Mesendoderm (in vitro differentiated cells): Measurements from ENCODE around the gene APBB2.

Experiments
- DNase-seq: peaks from one replicate; pipeline ENCODE4 v3.0.0; 2013
- H2AK5ac ChIP-seq: 2 replicates; pipeline ENCODE4 v1.6.1; 2013; ENCODE audit warnings: low read length, inconsistent platforms
- H2BK120ac ChIP-seq: 2 replicates; pipeline ENCODE4 v1.6.1; 2013; ENCODE audit warnings: low read depth, mild to moderate bottlenecking, low read length, moderate library complexity, mixed read lengths
- H2BK15ac ChIP-seq: replicated peaks from 2 replicates; pipeline ENCODE4 v1.6.1; 2013; ENCODE audit warnings: low read depth, mild to moderate bottlenecking, moderate library complexity
- H2BK5ac ChIP-seq: 2 replicates; pipeline ENCODE4 v1.6.1; 2013; ENCODE audit warnings: low read length, inconsistent platforms
- H3K18ac ChIP-seq: 2 replicates; pipeline ENCODE4 v1.6.1; 2013; ENCODE audit warnings: mild to moderate bottlenecking, low read length, mixed read lengths
- H3K23ac ChIP-seq: one replicate; pipeline ENCODE4 v1.6.1; 2013; ENCODE audit warnings: low read length
- H3K27ac ChIP-seq: 2 replicates; pipeline ENCODE4 v1.5.1; 2013; ENCODE audit warnings: low read depth, mild to moderate bottlenecking, inconsistent platforms, low read length, moderate library complexity
- H3K27me3 ChIP-seq: 2 replicates; pipeline ENCODE4 v1.6.1; 2013; ENCODE audit warnings: low read length, control low read depth, mild to moderate bottlenecking, inconsistent platforms; ENCODE audit not compliant: insufficient read depth, poor library complexity
- H3K36me3 ChIP-seq: 2 replicates; pipeline ENCODE4 v1.6.1; 2013; ENCODE audit warnings: low read length, inconsistent platforms; ENCODE audit not compliant: control insufficient read depth, insufficient read depth
- H3K4ac ChIP-seq: one replicate; pipeline ENCODE4 v1.6.1; 2013; ENCODE audit warnings: low read depth, mild to moderate bottlenecking, low read length, moderate library complexity
- H3K4me1 ChIP-seq: 2 replicates; pipeline ENCODE4 v1.6.1; 2013; ENCODE audit warnings: low read depth, low read length, inconsistent platforms; ENCODE audit not compliant: control insufficient read depth
- H3K4me2 ChIP-seq: 2 replicates; pipeline ENCODE4 v1.6.1; 2013; ENCODE audit warnings: low read length
- H3K4me3 ChIP-seq: 2 replicates; pipeline ENCODE4 v1.5.1; 2013; ENCODE audit warnings: mild to moderate bottlenecking, low read length
- H3K56ac ChIP-seq: one replicate; pipeline ENCODE4 v1.6.1; 2013; ENCODE audit warnings: low read length
- H3K79me1 ChIP-seq: 2 replicates; pipeline ENCODE4 v1.6.1; 2013; ENCODE audit warnings: low read length, inconsistent platforms
- H3K79me2 ChIP-seq: 2 replicates; pipeline ENCODE4 v1.6.1; 2013; ENCODE audit warnings: mild to moderate bottlenecking, low read length; ENCODE audit not compliant: control insufficient read depth, insufficient read depth
- H3K9ac ChIP-seq: 2 replicates; pipeline ENCODE4 v1.6.1; 2013; ENCODE audit warnings: low read length, inconsistent platforms
- H4K5ac ChIP-seq: one replicate; pipeline ENCODE4 v1.6.1; 2013; ENCODE audit warnings: low read length
- H4K8ac ChIP-seq: one replicate; pipeline ENCODE4 v1.6.1; 2013; ENCODE audit warnings: low read depth, mild to moderate bottlenecking, control low read depth, low read length, moderate library complexity
- WGBS: extraction: QIAGEN DNeasy Blood & Tissue Kit; methylation state at CpG from one replicate; pipeline ENCODE4 v1.1.7; 2013; ENCODE audit warnings: low lambda C conversion rate, missing lambda C conversion rate; ENCODE audit not compliant: insufficient coverage; ENCODE audit errors: extremely low coverage; 5-methylcytosine and 5-hydroxymethylcytosine counted together

APBB2 gene

DNA sequence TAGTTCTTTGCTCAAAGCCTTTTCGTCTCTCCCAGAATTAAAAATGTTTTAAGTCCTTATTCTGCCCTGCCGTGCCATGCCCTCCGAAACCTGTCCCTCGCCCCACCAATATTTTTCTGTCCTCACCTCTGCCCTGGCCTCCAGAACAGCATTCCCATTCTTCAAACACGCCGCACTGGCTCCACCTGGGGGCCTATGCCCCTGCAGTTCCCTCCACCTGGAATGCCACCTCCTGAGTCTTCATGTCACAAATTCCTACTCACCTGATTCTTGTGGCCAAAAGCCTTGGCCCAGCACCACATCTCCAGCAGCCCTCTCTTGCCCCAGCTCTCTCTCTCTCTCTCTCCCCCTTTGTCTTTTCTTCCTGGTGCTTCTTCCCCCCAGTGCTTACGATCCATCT, 91.6 kb downstream of the APBB2 start:
- H2AK5ac ChIP-seq, result no peak overlapping the region
- no peak overlapping the region for H3K27ac ChIP-seq
- H4K8ac ChIP-seq, result no peak overlapping the region
- H3K27me3 ChIP-seq, result no peaks in the 10 kb centered on the region
- H2BK5ac ChIP-seq, result no peak overlapping the region
- no peak overlapping the region for H3K4me2 ChIP-seq
- H3K36me3 ChIP-seq, result no peaks in the 10 kb centered on the region
- peaks cover 2% of the 10 kb centered on the region for H3K4me1 ChIP-seq
- no peak overlapping the region for H2BK120ac ChIP-seq
- H3K18ac ChIP-seq, result no peak overlapping the region
- WGBS, result no CpG with 5 or more reads among the region's 7 CpGs
- no peak overlapping the region for H2BK15ac ChIP-seq
- peak; percentile 75 for DNase-seq
- no peak overlapping the region for H3K9ac ChIP-seq
- H3K23ac ChIP-seq, result no peak overlapping the region
- H3K79me2 ChIP-seq, result no peaks in the 10 kb centered on the region
- no peak overlapping the region for H3K4ac ChIP-seq
- no peak overlapping the region for H3K4me3 ChIP-seq
- H3K79me1 ChIP-seq, result no peaks in the 10 kb centered on the region
- no peak overlapping the region for H4K5ac ChIP-seq
- H3K56ac ChIP-seq, result no peak overlapping the region

- Histone ChIP-seq H3K4ac (no peak overlapping the region), H3K36me3 (no peaks in the 10 kb centered on the region), H3K79me2 (no peaks in the 10 kb centered on the region), H2AK5ac (no peak overlapping the region), H3K23ac (no peak overlapping the region), H2BK120ac (no peak overlapping the region), H3K27me3 (no peaks in the 10 kb centered on the region), H3K4me2 (no peak overlapping the region), H4K8ac (no peak overlapping the region), H3K79me1 (no peaks in the 10 kb centered on the region), H3K56ac (no peak overlapping the region), H3K4me1 (peaks cover 2% of the 10 kb centered on the region), H2BK5ac (no peak overlapping the region), H3K18ac (no peak overlapping the region), H3K9ac (no peak overlapping the region), H2BK15ac (no peak overlapping the region), H4K5ac (no peak overlapping the region), H3K27ac (no peak overlapping the region), H3K4me3 (no peak overlapping the region)
- DNase-seq, result no peak
Observed at GRCh38 chr4:41122309-41122708, 92.0 kb downstream of the APBB2 start.

DNA sequence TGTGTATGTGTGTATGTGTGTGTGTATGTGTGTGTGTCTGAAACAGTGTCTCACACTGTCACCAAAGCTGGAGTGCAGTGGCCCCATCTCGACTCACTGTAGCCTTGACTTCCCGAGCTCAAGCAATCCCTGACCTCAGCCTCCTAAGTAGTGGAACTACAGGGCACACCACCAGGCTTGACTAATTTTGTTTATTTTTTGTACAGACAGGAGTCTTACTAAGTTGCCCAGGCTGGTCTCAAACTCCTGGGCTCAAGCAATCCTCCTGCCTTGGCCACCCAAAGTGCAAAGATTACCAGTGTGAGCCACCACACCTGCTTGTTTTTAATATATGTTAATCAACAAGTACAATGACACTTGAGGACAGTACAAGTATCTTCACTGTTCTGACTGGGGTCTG, 92.4 kb downstream of the APBB2 start:
- H4K5ac ChIP-seq, result no peak overlapping the region
- H3K27ac ChIP-seq, result no peak overlapping the region
- whole genome bisulfite sequencing, result no CpG with 5 or more reads among the region's 2 CpGs
- H2BK5ac ChIP-seq, result no peak overlapping the region
- no peak overlapping the region for H2BK120ac ChIP-seq
- H3K18ac ChIP-seq, result no peak overlapping the region
- H4K8ac ChIP-seq, result no peak overlapping the region
- no peak overlapping the region for H3K23ac ChIP-seq
- H3K9ac ChIP-seq, result no peak overlapping the region
- H3K4ac ChIP-seq, result no peak overlapping the region
- H3K4me3 ChIP-seq, result no peak overlapping the region
- H3K36me3 ChIP-seq, result no peaks in the 10 kb centered on the region
- H2AK5ac ChIP-seq, result no peak overlapping the region
- no peak overlapping the region for H3K56ac ChIP-seq
- DNase-seq, result no peak
- H3K79me1 ChIP-seq, result no peaks in the 10 kb centered on the region
- no peak overlapping the region for H3K4me2 ChIP-seq
- no peak overlapping the region for H2BK15ac ChIP-seq
- H3K27me3 ChIP-seq, result no peaks in the 10 kb centered on the region
- peaks cover 2% of the 10 kb centered on the region for H3K4me1 ChIP-seq
- no peaks in the 10 kb centered on the region for H3K79me2 ChIP-seq

DNA sequence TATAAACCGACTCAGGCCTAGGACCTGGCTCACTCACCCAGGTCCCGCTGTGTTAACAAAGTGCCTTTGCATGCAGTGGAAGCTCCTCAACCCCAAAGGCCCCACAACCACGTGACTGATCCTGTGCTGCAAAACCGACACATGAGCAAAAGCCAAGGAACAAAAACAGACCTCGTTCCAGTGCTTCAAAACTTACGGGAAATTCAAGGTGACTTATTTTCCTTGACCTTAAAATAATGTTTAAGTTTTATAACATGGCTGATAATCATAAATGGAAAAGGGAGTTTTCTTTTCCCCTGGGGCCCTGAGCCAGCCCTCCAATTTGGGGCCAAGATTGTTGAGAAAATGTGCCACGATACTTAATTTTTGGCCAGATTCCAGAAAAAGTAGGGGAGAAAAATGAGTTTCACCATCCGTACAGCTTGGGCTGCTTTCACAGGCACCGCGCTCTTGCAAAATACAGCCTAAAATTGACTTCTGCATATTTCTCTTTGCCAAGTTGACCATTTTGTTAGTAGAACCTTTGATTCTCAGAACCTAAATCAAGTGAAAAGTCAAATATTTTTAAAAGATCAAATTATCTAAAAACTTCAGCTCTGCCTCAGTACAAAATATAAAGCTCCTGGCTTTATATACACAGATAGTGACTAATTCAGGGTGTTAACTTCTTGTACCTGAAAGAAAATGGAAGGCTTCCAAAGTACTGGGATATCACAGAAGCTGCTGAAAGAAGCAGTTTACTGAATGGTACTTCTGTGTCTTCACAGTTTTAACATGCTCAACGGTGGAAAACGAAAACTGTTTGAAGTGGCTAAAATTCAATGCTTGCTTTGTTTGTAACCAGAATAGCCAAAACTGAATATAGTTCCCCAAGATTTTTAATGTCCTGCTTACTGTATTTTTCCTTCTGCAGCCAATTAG, 93.8 kb downstream of the APBB2 start:
- H3K36me3 ChIP-seq, result no peaks in the 10 kb centered on the region
- no peak overlapping the region for H3K9ac ChIP-seq
- peaks cover under 1% of the 10 kb centered on the region for H3K4me1 ChIP-seq
- DNase-seq, result no peak
- H2BK120ac ChIP-seq, result no peak overlapping the region
- no peak overlapping the region for H3K4me2 ChIP-seq
- peak overlapping the region; percentile 49 for H3K56ac ChIP-seq
- H3K79me2 ChIP-seq, result no peaks in the 10 kb centered on the region
- H3K18ac ChIP-seq, result no peak overlapping the region
- no peak overlapping the region for H4K8ac ChIP-seq
- no peak overlapping the region for H2AK5ac ChIP-seq
- no CpG with 5 or more reads among the region's 12 CpGs for WGBS
- H3K4ac ChIP-seq, result no peak overlapping the region
- H4K5ac ChIP-seq, result no peak overlapping the region
- no peaks in the 10 kb centered on the region for H3K27me3 ChIP-seq
- no peak overlapping the region for H3K4me3 ChIP-seq
- no peak overlapping the region for H3K23ac ChIP-seq
- H2BK15ac ChIP-seq, result no peak overlapping the region
- no peak overlapping the region for H3K27ac ChIP-seq
- no peak overlapping the region for H2BK5ac ChIP-seq
- no peaks in the 10 kb centered on the region for H3K79me1 ChIP-seq

- H3K79me1 ChIP-seq, result no peaks in the 10 kb centered on the region
- no peak overlapping the region for H3K27ac ChIP-seq
- no CpG with 5 or more reads among the region's 5 CpGs for WGBS
Observed at GRCh38 chr4:41119867-41120295, 94.5 kb downstream of the APBB2 start.

GRCh38 chr4:41111791-41112190, 102.6 kb downstream of the APBB2 start:
- Histone ChIP-seq H3K23ac (no peak overlapping the region), H2BK120ac (no peak overlapping the region), H3K56ac (no peak overlapping the region), H2BK5ac (no peak overlapping the region), H3K4me1 (no peaks in the 10 kb centered on the region), H2BK15ac (no peak overlapping the region), H4K5ac (no peak overlapping the region), H3K27ac (no peak overlapping the region), H3K79me2 (no peaks in the 10 kb centered on the region), H3K27me3 (no peaks in the 10 kb centered on the region), H3K9ac (no peak overlapping the region), H4K8ac (no peak overlapping the region), H2AK5ac (no peak overlapping the region), H3K4me2 (no peak overlapping the region), H3K4me3 (no peak overlapping the region), H3K79me1 (no peaks in the 10 kb centered on the region), H3K18ac (no peak overlapping the region), H3K36me3 (no peaks in the 10 kb centered on the region), H3K4ac (no peak overlapping the region)
- WGBS, result no CpG with 5 or more reads among the region's 2 CpGs
- DNase-seq, result no peak

More at GRCh38 chr4:41119867-41120295, 94.5 kb downstream of the APBB2 start:
- Histone ChIP-seq H3K56ac (peak overlapping the region; percentile 49), H3K79me2 (no peaks in the 10 kb centered on the region), H3K36me3 (no peaks in the 10 kb centered on the region), H3K4ac (no peak overlapping the region), H2BK120ac (no peak overlapping the region), H3K18ac (no peak overlapping the region), H3K9ac (no peak overlapping the region), H3K4me1 (no peaks in the 10 kb centered on the region), H4K5ac (no peak overlapping the region), H2AK5ac (no peak overlapping the region), H3K23ac (no peak overlapping the region), H3K4me2 (no peak overlapping the region), H3K4me3 (no peak overlapping the region), H2BK5ac (no peak overlapping the region), H4K8ac (no peak overlapping the region), H2BK15ac (no peak overlapping the region), H3K27me3 (no peaks in the 10 kb centered on the region)
- no peak for DNase-seq
